Chondrocyte (in vitro differentiated cells): ENCODE measurements around the gene DMC1. TPM values are rescaled to one million over a fixed set of nuclear protein-coding genes. Genes with fewer than 3 reads are reported as not detected.

ENCODE experiments used
- DNase-seq: peaks from one replicate; pipeline ENCODE4 v3.0.0; 2021; ENCODE audit warnings: mixed read lengths, low spot score
- H3K27ac Mint-ChIP-seq: one replicate; pipeline ENCODE4 v1.8.0; 2021; ENCODE audit warnings: mild to moderate bottlenecking, moderate library complexity, mixed read lengths; ENCODE audit not compliant: unreplicated experiment
- H3K27me3 Mint-ChIP-seq: 2 replicates; pipeline ENCODE4 v1.8.0; 2021; ENCODE audit warnings: low read depth, mixed read lengths
- H3K36me3 Mint-ChIP-seq: 2 replicates; pipeline ENCODE4 v1.8.0; 2021; ENCODE audit warnings: low read depth, mixed read lengths
- H3K4me1 Mint-ChIP-seq: 2 replicates; pipeline ENCODE4 v1.8.0; 2021; ENCODE audit warnings: low read depth, mild to moderate bottlenecking, mixed read lengths
- H3K4me3 Mint-ChIP-seq: one replicate; pipeline ENCODE4 v1.8.0; 2021; ENCODE audit warnings: mild to moderate bottlenecking, moderate library complexity, mixed read lengths; ENCODE audit not compliant: unreplicated experiment
- H3K9me3 Mint-ChIP-seq: 2 replicates; pipeline ENCODE4 v1.8.0; 2021; ENCODE audit warnings: low read depth, mixed read lengths
- total RNA-seq: library from RNA; stranded (reverse); gene quantifications from 3 replicates; pipeline ENCODE4 v1.2.1, GENCODE V29; 2021
- TF ChIP-seq, protein P1 (sequence below): fragments of 200-600 bp; sonication (generic); IDR thresholded peaks from 2 replicates; pipeline ENCODE4 v1.5.0; 2021; ENCODE audit warnings: antibody characterized with exemption, mild to moderate bottlenecking, moderate library complexity

DMC1 gene
- total RNA-seq, 1 donor from 2014 or later: 0.82 TPM

DNA sequence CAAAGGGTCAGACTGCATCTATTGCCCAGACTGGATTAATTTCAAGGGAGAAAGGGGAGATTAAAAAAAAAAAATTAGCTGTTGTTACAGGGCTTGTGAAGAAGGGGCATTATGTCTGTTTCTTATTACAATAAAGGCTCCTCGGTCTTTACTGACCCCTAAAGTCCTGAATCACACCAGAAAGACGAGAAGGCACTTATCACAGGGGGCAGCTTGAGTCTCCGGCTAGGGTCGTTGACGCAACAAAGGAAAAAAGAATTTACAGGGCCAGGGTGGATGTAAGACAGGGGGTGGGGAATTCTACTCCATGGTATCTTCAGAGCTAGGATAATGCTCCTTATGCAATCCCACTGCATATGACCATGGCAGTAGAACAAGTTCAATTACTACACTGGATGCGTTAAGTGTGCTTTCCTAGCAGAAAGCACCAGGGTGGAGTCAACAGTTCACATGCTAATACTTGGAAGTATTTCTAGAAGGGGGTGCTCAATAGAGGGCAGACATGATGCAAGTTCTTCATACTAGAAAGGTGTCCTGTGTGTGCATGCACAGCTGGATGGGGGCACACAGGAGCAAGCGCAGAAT is 80.3 kb downstream of the DMC1 start:
- Mint-ChIP-seq H3K27me3 (no peaks in the 10 kb centered on the region), H3K27ac (peak overlapping the region; percentile 22), H3K36me3 (peaks cover 61% of the 10 kb centered on the region), H3K9me3 (no peaks in the 10 kb centered on the region), H3K4me3 (no peak overlapping the region), H3K4me1 (peaks cover 38% of the 10 kb centered on the region)
- DNase-seq: no peak
- TF ChIP-seq, protein P1, sequence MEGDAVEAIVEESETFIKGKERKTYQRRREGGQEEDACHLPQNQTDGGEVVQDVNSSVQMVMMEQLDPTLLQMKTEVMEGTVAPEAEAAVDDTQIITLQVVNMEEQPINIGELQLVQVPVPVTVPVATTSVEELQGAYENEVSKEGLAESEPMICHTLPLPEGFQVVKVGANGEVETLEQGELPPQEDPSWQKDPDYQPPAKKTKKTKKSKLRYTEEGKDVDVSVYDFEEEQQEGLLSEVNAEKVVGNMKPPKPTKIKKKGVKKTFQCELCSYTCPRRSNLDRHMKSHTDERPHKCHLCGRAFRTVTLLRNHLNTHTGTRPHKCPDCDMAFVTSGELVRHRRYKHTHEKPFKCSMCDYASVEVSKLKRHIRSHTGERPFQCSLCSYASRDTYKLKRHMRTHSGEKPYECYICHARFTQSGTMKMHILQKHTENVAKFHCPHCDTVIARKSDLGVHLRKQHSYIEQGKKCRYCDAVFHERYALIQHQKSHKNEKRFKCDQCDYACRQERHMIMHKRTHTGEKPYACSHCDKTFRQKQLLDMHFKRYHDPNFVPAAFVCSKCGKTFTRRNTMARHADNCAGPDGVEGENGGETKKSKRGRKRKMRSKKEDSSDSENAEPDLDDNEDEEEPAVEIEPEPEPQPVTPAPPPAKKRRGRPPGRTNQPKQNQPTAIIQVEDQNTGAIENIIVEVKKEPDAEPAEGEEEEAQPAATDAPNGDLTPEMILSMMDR: no peak

DNA sequence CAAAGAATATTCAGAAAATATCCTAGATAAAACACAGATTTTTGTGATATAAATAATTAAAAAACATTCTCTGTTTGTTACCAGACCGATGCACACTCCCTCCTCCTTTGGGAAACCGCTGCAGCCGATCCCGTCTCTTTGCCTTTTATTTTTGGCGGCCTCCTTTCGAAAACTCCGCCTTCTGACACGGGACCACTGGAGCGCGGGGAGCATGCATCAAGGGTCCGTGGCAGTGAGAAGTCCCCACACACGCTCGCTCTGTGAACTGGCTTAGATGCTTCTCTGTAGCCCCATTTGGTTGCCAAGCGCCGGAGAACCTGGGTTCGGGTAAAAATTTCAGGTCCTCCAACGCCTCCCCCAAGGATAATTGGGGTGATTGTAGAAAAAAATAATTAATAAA is 80.8 kb downstream of the DMC1 start:
- no peaks in the 10 kb centered on the region for H3K9me3 Mint-ChIP-seq
- H3K36me3 Mint-ChIP-seq: peaks cover 60% of the 10 kb centered on the region
- H3K27ac Mint-ChIP-seq: no peak overlapping the region
- no peaks in the 10 kb centered on the region for H3K27me3 Mint-ChIP-seq
- TF ChIP-seq, protein P1: no peak
- peaks cover 33% of the 10 kb centered on the region for H3K4me1 Mint-ChIP-seq
- DNase-seq: no peak
- H3K4me3 Mint-ChIP-seq: no peak overlapping the region

DNA sequence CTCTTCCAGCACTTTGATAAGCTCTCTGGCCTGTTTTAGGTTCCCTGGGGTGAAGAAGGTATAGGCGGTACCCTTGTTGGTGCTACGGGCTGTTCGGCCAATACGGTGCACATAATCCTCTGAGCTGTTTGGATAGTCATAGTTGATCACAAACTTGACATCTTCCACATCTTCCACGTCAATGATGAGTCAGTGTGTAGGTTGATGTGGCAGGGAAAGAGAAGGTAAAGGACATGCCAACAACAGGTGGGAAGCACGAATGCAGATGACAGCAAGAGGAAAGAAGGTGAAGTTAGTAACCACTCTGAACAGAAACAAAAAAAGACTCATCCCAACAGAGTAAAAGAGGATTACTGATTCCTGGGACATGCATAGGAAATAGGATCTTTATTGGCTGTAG is 82.0 kb downstream of the DMC1 start:
- TF ChIP-seq, protein P1: no peak
- Mint-ChIP-seq H3K27ac (peak overlapping the region; percentile 68), H3K36me3 (peaks cover 62% of the 10 kb centered on the region), H3K27me3 (no peaks in the 10 kb centered on the region), H3K4me3 (no peak overlapping the region), H3K4me1 (peaks cover 21% of the 10 kb centered on the region), H3K9me3 (no peaks in the 10 kb centered on the region)
- DNase-seq: no peak

DNA sequence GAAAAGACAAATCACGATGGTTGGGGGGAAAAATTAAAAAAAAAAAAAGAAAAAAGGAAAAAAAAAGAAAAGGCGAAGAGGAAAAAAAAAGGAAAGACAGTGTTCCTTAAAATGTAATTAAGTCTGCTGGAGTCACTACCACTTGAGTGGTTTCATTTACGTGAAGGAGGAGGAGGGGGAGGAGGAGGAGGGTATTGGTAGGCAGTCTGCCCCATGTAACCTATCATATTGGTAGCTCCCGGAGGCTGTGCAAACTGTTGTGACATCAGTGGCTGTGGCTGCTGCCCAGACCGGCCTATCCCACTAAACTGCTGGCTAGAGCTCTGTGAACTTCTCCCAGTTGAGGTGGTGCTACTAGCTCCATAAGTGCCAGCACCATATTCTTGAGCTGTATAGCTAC is 84.2 kb downstream of the DMC1 start:
- no peak for DNase-seq
- TF ChIP-seq, protein P1: no peak
- H3K27ac Mint-ChIP-seq: peak overlapping the region; percentile 17
- no peaks in the 10 kb centered on the region for H3K27me3 Mint-ChIP-seq
- no peak overlapping the region for H3K4me3 Mint-ChIP-seq
- H3K4me1 Mint-ChIP-seq: peaks cover 26% of the 10 kb centered on the region
- peaks cover 68% of the 10 kb centered on the region for H3K36me3 Mint-ChIP-seq
- H3K9me3 Mint-ChIP-seq: no peaks in the 10 kb centered on the region

DNA sequence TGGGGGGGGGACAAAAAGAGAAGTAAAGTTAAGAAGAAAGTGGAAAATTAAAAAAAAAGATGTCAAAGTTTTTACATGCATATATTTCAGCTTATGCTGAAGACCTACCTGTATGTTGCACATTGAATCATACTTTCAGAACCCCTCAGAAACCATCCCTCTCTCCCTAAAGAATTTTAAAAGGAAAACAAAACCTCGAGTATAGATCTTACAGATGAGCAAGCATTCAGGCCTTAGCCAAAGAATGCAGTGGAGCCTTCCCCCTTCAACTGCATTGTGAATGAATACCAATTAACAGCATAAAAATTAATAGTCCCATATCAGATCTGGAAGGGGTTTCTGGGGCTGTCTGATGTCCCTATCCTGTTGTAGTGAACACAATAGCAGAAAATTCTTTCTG is 85.7 kb downstream of the DMC1 start:
- H3K9me3 Mint-ChIP-seq: no peaks in the 10 kb centered on the region
- H3K4me1 Mint-ChIP-seq: peaks cover 27% of the 10 kb centered on the region
- TF ChIP-seq, protein P1: no peak
- H3K27me3 Mint-ChIP-seq: no peaks in the 10 kb centered on the region
- H3K36me3 Mint-ChIP-seq: peaks cover 53% of the 10 kb centered on the region
- H3K4me3 Mint-ChIP-seq: no peak overlapping the region
- DNase-seq: no peak
- H3K27ac Mint-ChIP-seq: peak overlapping the region; percentile 46
